Loucy (cell line): ENCODE results near the gene PALLD.

Experiments
- H2AFZ ChIP-seq: fragments of 200-600 bp; sonication (generic); 2 replicates; pipeline ENCODE4 v1.6.0; 2016; ENCODE audit warnings: antibody characterized with exemption, mild to moderate bottlenecking, low read length, moderate library complexity
- H3F3A ChIP-seq: fragments of 200-600 bp; 2 replicates; pipeline ENCODE4 v1.6.0; 2016; ENCODE audit warnings: antibody characterized with exemption, low read depth, mild to moderate bottlenecking
- H3K27me3 ChIP-seq: fragments of 200-600 bp; sonication (generic); 2 replicates; pipeline ENCODE4 v1.6.1; 2014; ENCODE audit warnings: low read length, mild to moderate bottlenecking; ENCODE audit not compliant: insufficient read depth, poor library complexity, severe bottlenecking
- H3K36me3 ChIP-seq: fragments of 200-600 bp; sonication (generic); 2 replicates; pipeline ENCODE4 v1.6.1; 2016; ENCODE audit warnings: low read length; ENCODE audit not compliant: insufficient read depth
- H3K4me1 ChIP-seq: fragments of 200-600 bp; sonication (generic); 2 replicates; pipeline ENCODE4 v1.5.1; 2014; ENCODE audit warnings: low read length, mild to moderate bottlenecking; ENCODE audit not compliant: insufficient read depth, poor library complexity, severe bottlenecking
- H3K4me2 ChIP-seq: fragments of 200-600 bp; sonication (generic); 2 replicates; pipeline ENCODE4 v1.6.0; 2014; ENCODE audit warnings: antibody characterized with exemption, low read length, low read depth, mild to moderate bottlenecking; ENCODE audit not compliant: poor library complexity, severe bottlenecking
- H3K4me3 ChIP-seq: fragments of 200-600 bp; sonication (generic); 2 replicates; pipeline ENCODE4 v1.5.1; 2014; ENCODE audit warnings: low read length, mild to moderate bottlenecking, mixed read lengths; ENCODE audit not compliant: poor library complexity, severe bottlenecking
- H3K79me2 ChIP-seq: fragments of 200-600 bp; sonication (generic); 2 replicates; pipeline ENCODE4 v1.6.1; 2014; ENCODE audit warnings: low read length; ENCODE audit not compliant: insufficient read depth
- H3K9ac ChIP-seq: fragments of 200-600 bp; sonication (generic); 2 replicates; pipeline ENCODE4 v1.6.0; 2014; ENCODE audit warnings: mild to moderate bottlenecking, low read depth, low read length, moderate library complexity; ENCODE audit not compliant: poor library complexity, severe bottlenecking
- H3K9me2 ChIP-seq: fragments of 200-600 bp; sonication (generic); replicated peaks from 2 replicates; pipeline ENCODE4 v1.6.1; 2016; ENCODE audit warnings: low read depth, low read length, mixed read lengths
- H3K9me3 ChIP-seq: fragments of 200-600 bp; sonication (generic); 2 replicates; pipeline ENCODE4 v1.6.1; 2014; ENCODE audit warnings: mild to moderate bottlenecking, antibody characterized with exemption, low read length, low read depth; ENCODE audit not compliant: insufficient read depth
- H4K20me1 ChIP-seq: fragments of 200-600 bp; sonication (generic); 2 replicates; pipeline ENCODE4 v1.6.0; 2014; ENCODE audit warnings: antibody characterized with exemption, low read length, mild to moderate bottlenecking; ENCODE audit not compliant: insufficient read depth, poor library complexity, severe bottlenecking
- CTCF ChIP-seq: fragments of 200-600 bp; sonication (generic); conservative IDR thresholded peaks from 2 replicates; pipeline ENCODE4 v1.5.1; 2014; ENCODE audit warnings: mild to moderate bottlenecking, antibody characterized with exemption, low read length
- EZH2phosphoT487 ChIP-seq: fragments of 200-600 bp; IDR thresholded peaks from 2 replicates; pipeline ENCODE4 v1.6.1; 2018; ENCODE audit warnings: antibody characterized with exemption, mild to moderate bottlenecking, moderate library complexity, borderline replicate concordance

PALLD gene

GRCh38 chr4:168570466-168570865, 73.6 kb downstream of the PALLD start:
- Histone ChIP-seq H3K79me2 (no peaks in the 10 kb centered on the region), H3K27me3 (no peaks in the 10 kb centered on the region), H2AFZ (no peak overlapping the region), H3K9me2 (no peaks in the 10 kb centered on the region), H3F3A (no peaks in the 10 kb centered on the region), H4K20me1 (no peaks in the 10 kb centered on the region), H3K4me2 (no peak overlapping the region), H3K9ac (no peak overlapping the region), H3K4me3 (no peak overlapping the region), H3K9me3 (no peaks in the 10 kb centered on the region), H3K36me3 (no peaks in the 10 kb centered on the region), H3K4me1 (no peaks in the 10 kb centered on the region)
- TF ChIP-seq EZH2phosphoT487 (no peak), CTCF (no peak)

- H4K20me1 ChIP-seq, result no peaks in the 10 kb centered on the region
- H3K27me3 ChIP-seq, result no peaks in the 10 kb centered on the region
- H3K36me3 ChIP-seq, result no peaks in the 10 kb centered on the region
- H3K9me3 ChIP-seq, result no peaks in the 10 kb centered on the region
- H3K4me2 ChIP-seq, result no peak overlapping the region
- H3K79me2 ChIP-seq, result no peaks in the 10 kb centered on the region
- no peak overlapping the region for H2AFZ ChIP-seq
- H3F3A ChIP-seq, result no peaks in the 10 kb centered on the region
- TF ChIP-seq CTCF (no peak), EZH2phosphoT487 (no peak)
- no peaks in the 10 kb centered on the region for H3K4me1 ChIP-seq
- H3K9ac ChIP-seq, result no peak overlapping the region
- no peaks in the 10 kb centered on the region for H3K9me2 ChIP-seq
- H3K4me3 ChIP-seq, result no peak overlapping the region
Measured at GRCh38 chr4:168572002-168572401, 75.2 kb downstream of the PALLD start.

- H3K9me2 ChIP-seq, result no peaks in the 10 kb centered on the region
- H2AFZ ChIP-seq, result no peak overlapping the region
- no peaks in the 10 kb centered on the region for H3K9me3 ChIP-seq
- H3K36me3 ChIP-seq, result no peaks in the 10 kb centered on the region
- H3K4me3 ChIP-seq, result no peak overlapping the region
- H3F3A ChIP-seq, result no peaks in the 10 kb centered on the region
- H3K79me2 ChIP-seq, result no peaks in the 10 kb centered on the region
- no peak overlapping the region for H3K9ac ChIP-seq
- no peaks in the 10 kb centered on the region for H3K4me1 ChIP-seq
- TF ChIP-seq CTCF, result no peak
- no peak for TF ChIP-seq EZH2phosphoT487
- H3K27me3 ChIP-seq, result no peaks in the 10 kb centered on the region
- H3K4me2 ChIP-seq, result no peak overlapping the region
- no peaks in the 10 kb centered on the region for H4K20me1 ChIP-seq
Measured at GRCh38 chr4:168573870-168574269, 77.0 kb downstream of the PALLD start.
